HepG2 (cell line): ENCODE measurements around the gene BPIFB2. TPM values are rescaled to one million over a fixed set of nuclear protein-coding genes. Genes with fewer than 3 reads are reported as not detected.
A peak's percentile ranks its signal among the peaks of the same experiment; 100 is the strongest.

Experiments used
- ATF5 ChIP-seq: sonication (generic); formaldehyde crosslinking; IDR thresholded peaks from 2 replicates; pipeline ENCODE4 v1.4.0; 2020; ENCODE audit warnings: mild to moderate bottlenecking, low read depth, missing genetic modification reagents
- BORCS8-MEF2B ChIP-seq: sonication (generic); formaldehyde crosslinking; IDR thresholded peaks from 2 replicates; pipeline ENCODE4 v1.8.0; 2022; ENCODE audit warnings: mild to moderate bottlenecking, missing genetic modification reagents
- ELF1 ChIP-seq: sonication (generic); formaldehyde crosslinking; IDR thresholded peaks from 2 replicates; pipeline ENCODE4 v1.4.0; 2020; ENCODE audit warnings: missing genetic modification reagents
- EZH2 ChIP-seq: conservative IDR thresholded peaks from 2 replicates; pipeline ENCODE4 v1.6.1; 2012; ENCODE audit warnings: mild to moderate bottlenecking, low read depth, low read length, moderate library complexity
- FIP1L1 ChIP-seq: fragments of 200-400 bp; formaldehyde crosslinking; IDR thresholded peaks from 2 replicates; pipeline ENCODE4 v1.6.1; 2018; ENCODE audit warnings: low read depth, mild to moderate bottlenecking, low read length, moderate library complexity, borderline replicate concordance; ENCODE audit not compliant: insufficient read depth
- FOXA3 ChIP-seq: IDR thresholded peaks from 2 replicates; pipeline ENCODE4 v1.6.1; 2016; ENCODE audit warnings: missing genetic modification reagents, missing compliant biosample characterization
- GTF3A ChIP-seq: sonication (generic); formaldehyde crosslinking; conservative IDR thresholded peaks from 2 replicates; pipeline ENCODE4 v1.4.0; 2020; ENCODE audit warnings: mild to moderate bottlenecking, missing genetic modification reagents
- HMG20A ChIP-seq: IDR thresholded peaks from 2 replicates; pipeline ENCODE4 v1.6.1; 2016; ENCODE audit warnings: borderline replicate concordance
- IKZF1 ChIP-seq: fragments of 450-650 bp; IDR thresholded peaks from 2 replicates; pipeline ENCODE4 v1.7.1; 2016
- JUNB ChIP-seq: sonication (generic); formaldehyde crosslinking; IDR thresholded peaks from 2 replicates; pipeline ENCODE4 v1.8.0; 2022; ENCODE audit warnings: missing genetic modification reagents, mild to moderate bottlenecking, borderline replicate concordance
- NCOA5 ChIP-seq: sonication (generic); formaldehyde crosslinking; IDR thresholded peaks from 2 replicates; pipeline ENCODE4 v1.4.0; 2020; ENCODE audit warnings: missing genetic modification reagents
- RAD21 ChIP-seq: fragments of 450-650 bp; formaldehyde crosslinking; IDR thresholded peaks from 2 replicates; pipeline ENCODE4 v1.5.0; 2020; ENCODE audit warnings: mild to moderate bottlenecking
- SIX1 ChIP-seq: sonication (generic); formaldehyde crosslinking; IDR thresholded peaks from 2 replicates; pipeline ENCODE4 v1.4.0; 2020; ENCODE audit warnings: missing genetic modification reagents, borderline replicate concordance
- SSRP1 ChIP-seq: IDR thresholded peaks from 2 replicates; pipeline ENCODE4 v1.6.1; 2016; ENCODE audit warnings: control low read depth
- TCF7 ChIP-seq: sonication (generic); IDR thresholded peaks from 2 replicates; pipeline ENCODE4 v1.6.1; 2016; ENCODE audit warnings: antibody characterized with exemption, low read depth
- ZBTB37 ChIP-seq: sonication (generic); formaldehyde crosslinking; IDR thresholded peaks from 2 replicates; pipeline ENCODE4 v1.4.0; 2020; ENCODE audit warnings: mild to moderate bottlenecking, missing genetic modification reagents
- ZBTB7B ChIP-seq: sonication (generic); formaldehyde crosslinking; IDR thresholded peaks from 2 replicates; pipeline ENCODE4 v1.4.0; 2020; ENCODE audit warnings: missing genetic modification reagents
- ZFP82 ChIP-seq: sonication (generic); formaldehyde crosslinking; IDR thresholded peaks from 2 replicates; pipeline ENCODE4 v1.5.1; 2020; ENCODE audit warnings: mild to moderate bottlenecking, missing genetic modification reagents, borderline replicate concordance
- ZNF101 ChIP-seq: sonication (generic); formaldehyde crosslinking; IDR thresholded peaks from 2 replicates; pipeline ENCODE4 v1.4.0; 2020; ENCODE audit warnings: mild to moderate bottlenecking, low read depth, missing genetic modification reagents, borderline replicate concordance
- ZNF256 ChIP-seq: sonication (generic); formaldehyde crosslinking; conservative IDR thresholded peaks from 2 replicates; pipeline ENCODE4 v1.4.0; 2020; ENCODE audit warnings: missing genetic modification reagents
- ZNF382 ChIP-seq: sonication (generic); formaldehyde crosslinking; IDR thresholded peaks from 2 replicates; pipeline ENCODE4 v1.5.0; 2020; ENCODE audit warnings: missing genetic modification reagents, mild to moderate bottlenecking, borderline replicate concordance
- ZNF468 ChIP-seq: sonication (generic); formaldehyde crosslinking; IDR thresholded peaks from 2 replicates; pipeline ENCODE4 v1.8.0; 2022; ENCODE audit warnings: mild to moderate bottlenecking, moderate library complexity, missing genetic modification reagents
- ZNF496 ChIP-seq: sonication (generic); formaldehyde crosslinking; IDR thresholded peaks from 2 replicates; pipeline ENCODE4 v1.8.1; 2023; ENCODE audit warnings: mild to moderate bottlenecking, moderate library complexity, missing genetic modification reagents; ENCODE audit not compliant: insufficient replicate concordance
- ZNF703 ChIP-seq: sonication (generic); formaldehyde crosslinking; IDR thresholded peaks from 2 replicates; pipeline ENCODE4 v1.5.1; 2020; ENCODE audit warnings: missing genetic modification reagents, mild to moderate bottlenecking, moderate library complexity, borderline replicate concordance
- ZNF746 ChIP-seq: sonication (generic); formaldehyde crosslinking; IDR thresholded peaks from 2 replicates; pipeline ENCODE4 v1.8.0; 2022; ENCODE audit warnings: mild to moderate bottlenecking, missing genetic modification reagents
- polyA plus RNA-seq, 8 experiments: library from polyadenylated mRNA; depleted of rRNA in 3 of 8; stranded (reverse) in 7 of 8; unstranded in 1 of 8; fragments of >200 nt; fragmentation: Illumina TruSeq in 4 of 8; extraction: Trizol in 4 of 8; gene quantifications; 2 replicates each; pipeline versions ENCODE4 v1.2.1 to v1.2.3, GENCODE V29; 2011 to 2016; ENCODE audit warnings: low read depth in 4 of 8, missing spikeins in 1 of 8, mixed read lengths in 1 of 8; ENCODE audit not compliant: insufficient read depth in 1 of 8
- total RNA-seq, 5 experiments: library from RNA; depleted of rRNA; stranded (reverse); fragments of >200 nt; fragmentation: Illumina TruSeq; extraction: Trizol; gene quantifications; 2 replicates each; pipeline ENCODE4 v1.2.3, GENCODE V29; 2016; ENCODE audit warnings: low read depth in 1 of 5
- TF ChIP-seq, protein P1 (sequence below): sonication (generic); formaldehyde crosslinking; IDR thresholded peaks from 2 replicates; pipeline ENCODE4 v1.4.0; 2020; ENCODE audit warnings: mild to moderate bottlenecking, missing genetic modification reagents
- TF ChIP-seq, protein P2 (sequence below): sonication (generic); formaldehyde crosslinking; IDR thresholded peaks from 2 replicates; pipeline ENCODE4 v1.5.0; 2020; ENCODE audit warnings: mild to moderate bottlenecking, low read depth, missing genetic modification reagents, borderline replicate concordance

BPIFB2 gene
- total and polyA plus RNA-seq, 2 of the 13 experiments (the other 11 are each of a cell fraction or from before 2014, with no cell fraction given), result 54.5 to 902 TPM

DNA sequence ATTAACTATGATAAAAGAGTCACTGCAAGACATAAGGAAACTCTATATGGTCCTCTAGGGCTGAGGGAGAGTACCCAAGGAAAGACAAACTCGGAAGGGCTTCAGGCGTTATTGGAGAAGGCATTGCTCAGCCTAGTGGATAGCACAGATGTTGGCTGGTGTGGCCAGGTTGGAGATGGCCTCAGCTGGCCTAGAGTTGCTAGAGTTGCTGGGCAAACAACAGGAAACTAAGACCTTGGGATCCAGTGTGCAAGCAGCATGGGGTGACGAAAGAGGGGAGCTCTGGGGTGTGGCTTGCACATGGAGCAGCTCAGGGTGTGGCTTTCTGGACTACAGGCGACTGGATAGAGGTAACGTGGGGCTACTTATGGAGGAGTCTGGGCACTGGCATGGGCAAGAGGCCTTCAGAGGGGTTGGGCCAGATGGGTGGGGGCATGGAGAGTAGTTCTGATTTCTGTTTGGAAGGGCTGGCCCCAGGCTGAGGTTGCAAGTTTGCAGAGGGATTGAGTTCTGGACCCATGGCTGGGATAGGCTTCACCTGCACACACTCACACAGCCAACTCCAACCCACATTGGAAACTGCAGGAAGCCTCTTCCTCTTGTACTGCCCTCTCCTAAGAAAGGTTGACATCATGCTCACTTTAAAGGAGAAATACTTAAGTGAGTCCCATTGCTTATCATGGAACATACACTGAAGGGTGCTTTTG is 18.7 kb downstream of the BPIFB2 start (continued):
- TF ChIP-seq ZNF101 (CRISPR knock-in tag) (no peak), GTF3A (CRISPR knock-in tag) (no peak), RAD21 (CRISPR knock-in tag) (0 out of 2 replicates have a peak, but pooled peaks have one; percentile 42), ZNF746 (CRISPR knock-in tag) (no peak), JUNB (CRISPR knock-in tag) (0 out of 2 replicates have a peak, but pooled peaks have one; percentile 44), ELF1 (CRISPR knock-in tag) (no peak), HMG20A (CRISPR knock-in tag) (no peak), FIP1L1 (peak; percentile 76; the same call in 1 of the 2 replicates), IKZF1 (no peak), TCF7 (no peak), ZNF256 (CRISPR knock-in tag) (no peak), ZBTB37 (CRISPR knock-in tag) (no peak), NCOA5 (CRISPR knock-in tag) (peak; percentile 90; the same call in 1 of the 2 replicates), ATF5 (CRISPR knock-in tag) (no peak; the same call in 1 of the 2 replicates), FOXA3 (CRISPR knock-in tag) (peak; percentile 52), ZNF382 (no peak), ZBTB7B (no peak), EZH2 (no peak), SIX1 (CRISPR knock-in tag) (no peak), ZNF703 (no peak), ZNF496 (CRISPR knock-in tag) (no peak), BORCS8-MEF2B (CRISPR knock-in tag) (peak; percentile 61; the same call in 1 of the 2 replicates), ZFP82 (CRISPR knock-in tag) (peak; percentile 21; the same call in 1 of the 2 replicates), SSRP1 (CRISPR knock-in tag) (no peak; the same call in 1 of the 2 replicates), ZNF468 (CRISPR knock-in tag) (no peak; the same call in 1 of the 2 replicates)
- TF ChIP-seq, protein P1, sequence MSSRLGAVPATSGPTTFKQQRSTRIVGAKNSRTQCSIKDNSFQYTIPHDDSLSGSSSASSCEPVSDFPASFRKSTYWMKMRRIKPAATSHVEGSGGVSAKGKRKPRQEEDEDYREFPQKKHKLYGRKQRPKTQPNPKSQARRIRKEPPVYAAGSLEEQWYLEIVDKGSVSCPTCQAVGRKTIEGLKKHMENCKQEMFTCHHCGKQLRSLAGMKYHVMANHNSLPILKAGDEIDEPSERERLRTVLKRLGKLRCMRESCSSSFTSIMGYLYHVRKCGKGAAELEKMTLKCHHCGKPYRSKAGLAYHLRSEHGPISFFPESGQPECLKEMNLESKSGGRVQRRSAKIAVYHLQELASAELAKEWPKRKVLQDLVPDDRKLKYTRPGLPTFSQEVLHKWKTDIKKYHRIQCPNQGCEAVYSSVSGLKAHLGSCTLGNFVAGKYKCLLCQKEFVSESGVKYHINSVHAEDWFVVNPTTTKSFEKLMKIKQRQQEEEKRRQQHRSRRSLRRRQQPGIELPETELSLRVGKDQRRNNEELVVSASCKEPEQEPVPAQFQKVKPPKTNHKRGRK (CRISPR knock-in tag), result no peak
- TF ChIP-seq, protein P2, sequence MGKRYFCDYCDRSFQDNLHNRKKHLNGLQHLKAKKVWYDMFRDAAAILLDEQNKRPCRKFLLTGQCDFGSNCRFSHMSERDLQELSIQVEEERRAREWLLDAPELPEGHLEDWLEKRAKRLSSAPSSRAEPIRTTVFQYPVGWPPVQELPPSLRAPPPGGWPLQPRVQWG (CRISPR knock-in tag), result no peak
